GM12878 (cell line): Measurements from ENCODE around the gene CCDC15.

Experiments
- ATF7 ChIP-seq: fragments of 450-650 bp; IDR thresholded peaks from 2 replicates; pipeline ENCODE4 v1.6.1; 2016; ENCODE audit warnings: low read depth, mild to moderate bottlenecking
- BHLHE40 ChIP-seq, 2 experiments: fragments of 450-650 bp in 1 of 2; IDR thresholded peaks; 2 replicates each; pipeline ENCODE4 v1.6.1; 2011 to 2017; ENCODE audit warnings: low read depth in 2 of 2, borderline replicate concordance in 1 of 2, improper control_type of control experiment in 1 of 2, low read length in 1 of 2, mild to moderate bottlenecking in 1 of 2
- CBX3 ChIP-seq: fragments of 200-600 bp; sonication (generic); IDR thresholded peaks from 2 replicates; pipeline ENCODE4 v1.6.1; 2016; ENCODE audit warnings: low read depth, borderline replicate concordance
- CBX5 ChIP-seq: sonication (generic); IDR thresholded peaks from 2 replicates; pipeline ENCODE4 v1.6.1; 2016; ENCODE audit warnings: low read depth, moderate library complexity, mild to moderate bottlenecking, inconsistent platforms
- CEBPB ChIP-seq, 2 experiments: fragments of 150-350 bp in 1 of 2; IDR thresholded peaks; 2 replicates each; pipeline ENCODE4 v1.6.1; 2012 to 2014; ENCODE audit warnings: low read depth in 2 of 2, low read length in 2 of 2, borderline replicate concordance in 1 of 2, inconsistent platforms in 1 of 2
- CTCF ChIP-seq, 3 experiments: IDR thresholded peaks in 2 of 3; conservative IDR thresholded peaks in 1 of 3; 2 replicates each; pipeline ENCODE4 v1.5.1; 2011; ENCODE audit warnings: low read depth in 3 of 3, low read length in 3 of 3, mild to moderate bottlenecking in 3 of 3, control low read depth in 2 of 3, moderate library complexity in 2 of 3, inconsistent platforms in 1 of 3, mixed read lengths in 1 of 3; ENCODE audit not compliant: control insufficient read depth in 2 of 3, insufficient read depth in 1 of 3; ENCODE audit errors: extremely low read depth in 1 of 3
- JUND ChIP-seq: IDR thresholded peaks from 2 replicates; pipeline ENCODE4 v1.6.1; 2012; ENCODE audit warnings: low read depth, mild to moderate bottlenecking, low read length, improper control_type of control experiment, moderate library complexity
- NR2C2 ChIP-seq: IDR thresholded peaks from 2 replicates; pipeline ENCODE4 v1.6.1; 2011; ENCODE audit warnings: borderline replicate concordance, low read depth; ENCODE audit not compliant: control insufficient read depth, insufficient read length
- POLR2AphosphoS5 ChIP-seq: IDR thresholded peaks from 2 replicates; pipeline ENCODE4 v1.6.1; 2011; ENCODE audit warnings: mild to moderate bottlenecking, low read length, inconsistent platforms
- TBL1XR1 ChIP-seq: IDR thresholded peaks from 2 replicates; pipeline ENCODE4 v1.6.1; 2012; ENCODE audit warnings: low read depth, low read length, improper control_type of control experiment
- YY1 ChIP-seq: IDR thresholded peaks from 2 replicates; pipeline ENCODE4 v1.6.1; 2011; ENCODE audit warnings: low read depth, mild to moderate bottlenecking, low read length

- no peak for TF ChIP-seq CBX3
- no peak for TF ChIP-seq JUND
- no peak for TF ChIP-seq CBX5
- no peak for TF ChIP-seq POLR2AphosphoS5
- no peak for TF ChIP-seq YY1
- TF ChIP-seq NR2C2: no peak
- TF ChIP-seq CTCF (IDR thresholded peaks at IDR 0.05 in 2 of 3, conservative IDR thresholded peaks at IDR 0.05 in 1 of 3; ENCODE audit: control insufficient read depth in 2 of 3, extremely low read depth in 1 of 3, insufficient read depth in 1 of 3, low read depth in 3 of 3, low read length in 3 of 3): no peak
- no peak for TF ChIP-seq ATF7
- no peak for TF ChIP-seq TBL1XR1
- no peak for TF ChIP-seq BHLHE40 (IDR thresholded peaks at IDR 0.05; ENCODE audit: borderline replicate concordance in 1 of 2, low read depth in 2 of 2, low read length in 1 of 2)
- no peak for TF ChIP-seq CEBPB (IDR thresholded peaks at IDR 0.05; ENCODE audit: borderline replicate concordance in 1 of 2, low read depth in 2 of 2, low read length in 2 of 2)
Observed at GRCh38 chr11:125082611-125083311, 128.8 kb downstream of the CCDC15 start.
